HG02943 (cell line): Measurements from ENCODE around the gene DDOST.
"Not testable (repeated sequence)": the region's sequence is repeated elsewhere in the genome, so short reads cannot be mapped to it uniquely, and the experiment has no call there.

Source experiments
- ATAC-seq: cut with Tn5 transposase; IDR thresholded peaks from one replicate; pipeline ENCODE4 v1.9.1; 2021; ENCODE audit warnings: mild to moderate bottlenecking, low read depth, moderate library complexity; ENCODE audit not compliant: unreplicated experiment

Gene DDOST

GRCh38 chr1:20693623-20694022, 32.5 kb upstream of the DDOST start:
- no peak for ATAC-seq

DNA sequence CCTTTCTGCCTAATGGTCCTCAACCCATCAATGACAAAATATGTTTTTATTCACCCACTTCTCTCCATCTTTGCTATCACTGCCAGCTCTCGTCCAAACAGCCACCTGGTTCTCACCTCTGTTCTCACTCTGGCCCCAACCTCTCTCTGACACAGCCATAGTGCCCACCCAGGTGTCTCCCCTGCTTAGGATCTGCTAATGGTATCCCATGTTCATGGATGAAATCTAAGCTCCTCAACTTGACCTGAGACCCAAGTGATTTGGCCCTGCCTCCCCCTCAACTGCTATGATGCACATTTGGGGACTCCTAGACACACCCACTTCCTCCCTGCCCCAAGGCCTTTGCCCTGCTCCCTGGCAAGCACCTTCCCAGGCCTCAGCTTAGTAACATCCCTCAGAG, 30.7 kb upstream of the DDOST start:
- ATAC-seq, result no peak

DNA sequence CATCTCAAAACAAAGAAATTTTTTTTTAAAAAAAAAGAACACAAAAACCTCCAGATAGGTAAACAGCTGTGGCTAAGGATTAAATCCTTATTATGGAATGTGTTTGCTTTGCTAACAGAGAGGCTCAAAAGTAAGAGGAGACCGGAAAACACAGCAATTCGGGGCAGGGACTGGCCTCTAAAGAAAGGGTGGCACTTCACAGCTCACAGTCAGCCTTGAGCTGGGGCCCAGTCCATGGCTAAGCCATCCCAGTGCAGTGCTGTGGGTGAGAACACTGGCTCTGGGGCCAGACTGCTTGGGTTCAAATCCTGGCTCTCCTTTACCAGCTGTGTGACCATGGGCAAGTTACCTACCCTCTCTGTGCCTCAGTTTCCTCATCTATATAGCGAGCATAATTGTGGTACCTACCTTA, 28.5 kb upstream of the DDOST start:
- no peak for ATAC-seq

DNA sequence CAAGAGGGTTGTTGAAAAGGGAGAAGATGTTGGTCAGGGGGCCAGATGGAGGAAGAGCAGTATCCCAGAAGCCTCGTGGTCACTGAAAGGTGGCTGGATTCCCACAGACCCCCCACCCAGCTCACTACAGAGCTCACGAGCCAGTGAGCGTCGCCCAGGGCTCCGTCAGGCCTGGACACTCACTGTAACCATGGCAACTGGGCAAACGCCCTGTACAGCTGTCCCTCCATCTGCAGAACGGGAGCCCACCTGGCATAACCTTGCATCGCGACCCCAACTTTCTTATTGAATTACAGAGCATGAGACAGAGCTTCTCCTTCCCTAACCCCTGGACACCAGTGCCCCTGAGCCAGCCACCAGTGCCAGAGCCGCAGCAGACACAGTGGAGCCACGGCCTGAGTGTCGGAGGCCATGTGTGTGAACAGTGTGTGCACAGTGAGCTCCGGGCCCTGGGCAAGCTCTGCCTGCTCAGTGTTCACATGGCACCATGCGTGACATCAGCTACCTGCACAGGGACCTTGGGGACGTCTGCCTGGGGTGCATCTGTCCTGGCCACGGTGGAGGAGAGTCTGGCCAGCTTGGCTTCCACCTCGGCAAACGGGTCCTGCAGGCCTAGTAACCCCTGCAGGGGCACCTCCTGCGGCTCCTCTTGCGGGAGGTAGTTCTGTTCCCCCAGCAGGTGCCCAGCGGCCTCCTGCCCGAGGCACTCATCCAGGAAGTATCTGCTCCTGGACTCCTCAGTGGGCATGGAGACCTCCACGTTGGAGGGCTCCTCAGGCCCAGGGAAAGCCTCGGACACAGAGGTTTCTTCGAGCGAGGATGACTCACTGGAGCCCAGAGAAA, 25.9 kb upstream of the DDOST start:
- no peak for ATAC-seq

GRCh38 chr1:20685741-20686140, 24.6 kb upstream of the DDOST start:
- no peak for ATAC-seq

GRCh38 chr1:20685099-20685662, 24.0 kb upstream of the DDOST start:
- ATAC-seq, result no peak

DNA sequence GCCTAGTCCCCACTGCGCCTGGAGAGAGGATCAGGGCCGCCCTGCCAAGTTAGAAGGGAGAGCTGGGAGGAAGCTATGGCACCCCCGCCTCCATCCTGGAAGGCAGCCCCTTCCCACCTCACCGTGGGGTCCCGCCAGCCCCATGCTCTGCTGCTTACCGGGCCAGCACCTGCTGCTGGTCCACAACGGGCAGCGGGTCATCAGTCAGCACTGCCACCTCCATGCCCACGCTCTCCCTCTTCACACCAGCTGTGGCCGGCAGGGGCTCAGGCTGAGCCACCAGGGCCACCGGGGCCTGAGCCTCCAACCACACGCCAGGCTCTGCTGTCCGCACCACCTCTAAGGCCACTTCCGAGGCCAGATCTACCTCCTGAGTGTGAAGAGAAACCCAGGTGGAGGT, 23.5 kb upstream of the DDOST start:
- ATAC-seq, result no peak

- no peak for ATAC-seq
Observed at GRCh38 chr1:20684050-20684620, 23.0 kb upstream of the DDOST start.

DNA sequence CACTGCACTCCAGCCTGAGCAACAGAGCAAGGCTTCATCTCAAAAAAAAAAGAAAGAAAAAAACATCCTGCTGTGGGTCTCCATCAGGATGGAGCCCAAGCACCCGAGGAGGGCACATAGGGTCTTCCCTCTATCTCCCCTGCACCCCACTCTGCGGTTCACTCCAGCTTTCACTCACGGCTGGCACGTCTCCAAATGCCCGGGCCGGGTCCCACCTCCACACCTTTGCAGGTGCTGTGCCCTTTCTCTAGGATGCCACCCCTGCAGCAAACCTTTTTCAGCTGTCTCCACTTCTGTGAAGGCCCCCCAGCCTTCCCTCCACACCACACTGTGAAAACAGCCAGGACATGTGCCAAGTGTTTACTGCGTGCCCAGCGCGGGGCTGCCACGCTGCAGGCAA, 22.4 kb upstream of the DDOST start:
- no peak for ATAC-seq

GRCh38 chr1:20682571-20683236, 21.5 kb upstream of the DDOST start:
- ATAC-seq, result no peak

DNA sequence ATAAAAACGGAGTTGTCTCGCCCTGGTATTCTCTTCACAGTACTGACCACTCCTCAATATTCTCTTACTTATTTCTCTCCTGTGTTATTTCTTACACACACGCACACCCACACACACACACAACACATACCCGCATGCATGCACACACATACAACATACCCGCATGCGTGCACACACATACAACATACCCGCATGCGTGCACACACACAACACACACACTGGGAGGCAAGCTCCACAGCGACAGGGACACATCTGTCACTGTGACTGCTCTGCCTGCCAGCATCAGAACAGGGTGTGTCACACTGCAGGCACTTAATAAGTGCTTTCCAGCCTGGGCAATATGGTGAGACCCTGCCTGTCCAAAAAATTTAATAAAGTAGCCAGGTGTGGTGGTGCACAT, 20.8 kb upstream of the DDOST start:
- no peak for ATAC-seq

DNA sequence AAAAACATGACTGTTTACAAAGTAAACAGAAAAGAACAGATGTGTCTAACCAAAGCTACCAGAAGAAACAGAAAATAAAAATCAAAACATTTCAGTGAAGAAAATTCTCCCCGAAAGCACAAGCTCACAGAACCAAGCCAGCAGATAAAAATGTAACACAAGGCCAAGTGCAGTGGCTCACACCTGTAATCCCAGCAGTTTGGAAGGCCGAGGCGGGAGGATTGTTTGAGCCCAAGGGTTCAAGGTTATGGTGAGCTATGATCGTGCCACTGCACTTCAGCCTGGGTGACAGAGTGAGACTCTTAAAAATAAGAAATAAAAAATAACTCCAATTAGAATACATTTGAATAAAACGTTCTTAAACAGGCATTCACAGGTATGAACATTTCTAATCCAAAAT, 19.1 kb upstream of the DDOST start:
- ATAC-seq, result no peak

DNA sequence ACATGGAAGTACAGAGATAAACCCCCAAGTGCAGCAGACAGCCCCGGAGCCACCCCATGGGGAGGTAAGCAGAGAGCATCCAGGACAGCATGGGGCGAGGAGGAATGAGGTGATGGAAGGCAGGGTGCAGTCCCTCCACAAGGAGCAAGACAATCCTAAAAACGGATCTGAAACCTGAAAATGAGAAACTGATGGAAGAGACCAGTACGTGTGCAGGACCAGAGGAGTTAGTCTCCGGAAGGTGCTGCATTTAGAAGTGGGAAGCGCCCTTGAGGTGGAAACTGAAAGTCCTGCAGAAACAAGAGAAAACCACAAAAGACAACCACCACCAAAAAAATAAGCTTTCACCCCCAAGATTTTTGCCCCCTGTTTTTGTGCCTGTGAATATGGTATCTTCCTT, 17.4 kb upstream of the DDOST start:
- no peak for ATAC-seq

DNA sequence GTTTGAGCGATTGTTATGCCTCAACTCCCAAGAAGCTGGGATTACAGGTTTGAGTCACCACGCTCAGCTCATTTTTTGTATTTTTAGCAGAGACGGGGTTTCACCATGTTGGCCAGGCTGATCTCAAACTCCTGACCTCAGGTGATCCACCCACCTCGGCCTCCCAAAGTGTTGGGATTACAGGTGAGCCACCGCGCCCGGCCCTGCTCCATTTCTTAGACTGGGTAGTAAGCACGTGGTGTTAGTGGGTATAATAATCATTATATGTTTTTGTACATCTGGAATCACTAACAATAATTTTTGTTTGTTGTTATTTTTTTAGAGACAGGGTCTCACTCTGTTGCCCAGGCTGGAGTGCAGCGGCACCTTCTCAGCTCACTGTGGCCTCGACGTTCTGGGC, 12.5 kb upstream of the DDOST start:
- not testable (repeated sequence) for ATAC-seq

DNA sequence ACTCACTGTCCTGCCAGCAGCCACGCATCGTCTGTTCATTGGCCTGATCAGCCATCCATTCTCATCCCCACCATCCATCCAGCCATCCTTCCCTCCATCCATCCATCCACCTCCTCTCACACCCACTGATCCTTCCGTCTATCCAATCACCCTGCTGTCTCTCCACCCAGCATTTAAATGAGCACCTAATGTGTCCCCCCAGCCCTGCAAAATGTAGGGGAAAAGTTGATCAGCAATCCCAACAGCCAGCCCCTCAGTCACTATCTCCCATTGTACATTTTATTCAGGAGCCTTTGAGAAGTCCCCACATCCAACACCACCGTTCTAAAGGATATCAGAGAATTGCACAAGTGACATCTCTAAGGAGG, 11.1 kb upstream of the DDOST start:
- ATAC-seq, result no peak

DNA sequence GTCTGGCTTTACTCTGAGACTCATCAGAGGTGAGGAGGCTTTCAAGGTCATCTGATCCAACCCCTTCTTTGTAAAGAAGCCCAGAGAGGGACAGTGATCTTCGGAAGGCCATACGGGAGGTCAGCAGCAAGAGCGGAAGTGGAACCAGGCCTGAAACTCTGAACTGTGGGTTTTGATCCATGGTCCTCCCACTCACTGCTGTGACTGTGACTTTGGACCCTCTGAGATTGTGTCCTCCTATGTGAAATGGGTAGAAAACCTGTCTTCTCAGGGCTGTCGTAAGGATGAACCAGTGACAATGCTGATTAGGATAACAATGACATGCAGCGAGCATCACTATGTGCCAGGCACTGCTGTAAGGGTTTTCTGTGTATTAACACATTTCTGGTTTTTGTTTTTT, 9.8 kb upstream of the DDOST start:
- ATAC-seq, result no peak

DNA sequence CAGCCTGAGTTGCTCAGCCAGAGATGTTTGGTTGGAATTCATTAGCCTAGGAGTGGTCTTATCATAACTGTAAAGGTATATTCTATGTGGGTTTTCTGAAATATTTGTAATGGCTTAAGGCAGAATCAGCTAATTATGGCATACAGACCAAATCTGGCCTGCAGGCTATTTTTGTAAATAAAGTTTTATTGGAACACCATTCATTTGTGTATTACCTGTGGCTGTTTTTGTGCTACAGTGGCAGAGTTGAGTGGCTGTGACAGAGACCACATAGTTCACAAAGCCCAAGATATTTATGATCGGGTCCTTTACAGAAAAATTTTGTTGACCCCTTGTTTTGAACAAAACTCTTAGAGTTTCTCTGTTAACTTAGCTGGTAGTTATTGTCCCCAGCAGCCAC, 7.4 kb upstream of the DDOST start:
- ATAC-seq, result no peak

- ATAC-seq, result no peak
Observed at GRCh38 chr1:20666804-20667203, 5.6 kb upstream of the DDOST start.

DNA sequence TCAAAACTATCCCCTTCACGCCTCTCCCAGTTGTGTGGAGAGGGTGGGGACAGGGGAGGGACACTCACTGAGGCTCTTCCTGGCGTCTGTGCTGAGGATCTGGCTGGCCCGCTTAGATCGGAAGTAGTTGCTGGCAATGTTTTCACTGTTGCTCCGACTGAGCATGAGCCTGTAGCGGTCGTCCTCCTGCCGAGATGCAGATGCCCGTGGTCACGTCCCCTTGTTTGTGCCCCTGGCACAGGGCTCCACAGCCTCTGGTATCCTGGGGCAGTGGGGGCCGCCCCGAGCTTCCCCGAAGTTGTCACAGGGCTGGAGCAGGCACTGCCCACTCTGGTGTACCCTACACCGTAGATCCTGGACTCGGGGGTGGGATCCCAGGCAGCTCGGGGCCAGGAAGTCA, 5.0 kb upstream of the DDOST start:
- ATAC-seq, result no peak

- no peak for ATAC-seq
Observed at GRCh38 chr1:20665726-20666125, 4.6 kb upstream of the DDOST start.

DNA sequence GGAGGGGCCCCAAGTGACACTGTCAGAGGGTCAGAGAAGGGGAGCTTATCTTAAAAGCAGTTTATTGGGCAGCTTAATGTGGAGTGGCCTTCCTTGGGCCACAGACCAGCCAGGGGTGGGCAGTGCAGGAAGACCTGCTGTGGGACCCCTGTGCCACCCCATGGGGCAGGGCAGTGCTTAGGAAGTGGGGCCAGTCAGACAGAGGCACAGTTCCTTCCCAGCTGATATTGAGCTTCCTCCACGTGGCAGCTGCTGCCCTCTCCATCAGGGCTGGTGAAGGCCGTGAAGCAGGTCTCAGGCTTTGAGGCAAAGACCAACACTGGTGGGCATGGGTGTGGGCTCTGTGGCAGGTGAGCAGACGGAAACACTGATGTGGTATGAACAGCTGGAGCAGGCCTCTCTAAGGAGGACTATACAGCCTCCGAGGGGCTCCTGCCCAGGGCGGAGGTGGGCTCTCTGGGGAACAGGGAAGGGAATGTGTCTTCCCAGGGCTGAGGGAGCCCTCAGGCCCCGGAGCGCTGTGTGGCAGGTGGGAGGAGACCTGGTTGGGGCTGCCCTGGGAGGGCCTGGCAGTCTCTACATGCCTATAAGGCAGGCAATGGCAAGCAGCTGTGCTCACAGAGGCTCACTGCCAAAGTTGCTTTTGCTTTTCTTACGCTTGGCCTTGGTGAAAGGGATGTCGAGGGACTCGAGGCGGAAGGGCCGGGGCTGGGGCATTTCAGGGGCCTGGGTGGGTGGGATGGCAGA, 3.0 kb upstream of the DDOST start:
- ATAC-seq, result no peak
